VCaP (cell line): Measurements from ENCODE around the gene PTGS1.

Experiments
- H3K27ac ChIP-seq: fragments of 450-650 bp; 2 replicates; pipeline ENCODE4 v1.5.1; 2017
- CTCF ChIP-seq: fragments of 450-650 bp; conservative IDR thresholded peaks from 2 replicates; pipeline ENCODE4 v1.5.1; 2017; ENCODE audit warnings: mild to moderate bottlenecking, moderate library complexity

Gene PTGS1

GRCh38 chr9:122377241-122378164 is 6.7 kb downstream of the PTGS1 start:
- peak overlapping the region; percentile 80 for H3K27ac ChIP-seq
- no peak for TF ChIP-seq CTCF

GRCh38 chr9:122378236-122378635 is 7.4 kb downstream of the PTGS1 start:
- peak overlapping the region; percentile 80 for H3K27ac ChIP-seq
- no peak for TF ChIP-seq CTCF

GRCh38 chr9:122379340-122379739 is 8.5 kb downstream of the PTGS1 start:
- H3K27ac ChIP-seq, result no peak overlapping the region
- TF ChIP-seq CTCF, result no peak; the same call in 1 of the 2 replicates

- no peak overlapping the region for H3K27ac ChIP-seq
- no peak for TF ChIP-seq CTCF
Measured at GRCh38 chr9:122380293-122380692, 9.5 kb downstream of the PTGS1 start.

GRCh38 chr9:122381206-122381950 is 10.6 kb downstream of the PTGS1 start:
- no peak for TF ChIP-seq CTCF

GRCh38 chr9:122382901-122383850 is 12.4 kb downstream of the PTGS1 start:
- no peak overlapping the region for H3K27ac ChIP-seq
- no peak for TF ChIP-seq CTCF

More at GRCh38 chr9:122381206-122381950, 10.6 kb downstream of the PTGS1 start:
- no peak overlapping the region for H3K27ac ChIP-seq
